Measurements from ENCODE around the gene MRTFA. TPM values are rescaled to one million over a fixed set of nuclear protein-coding genes. Genes with fewer than 3 reads are reported as not detected.

The MRTFA gene
- total RNA-seq, 1 donor, result 44.9 TPM

DNA sequence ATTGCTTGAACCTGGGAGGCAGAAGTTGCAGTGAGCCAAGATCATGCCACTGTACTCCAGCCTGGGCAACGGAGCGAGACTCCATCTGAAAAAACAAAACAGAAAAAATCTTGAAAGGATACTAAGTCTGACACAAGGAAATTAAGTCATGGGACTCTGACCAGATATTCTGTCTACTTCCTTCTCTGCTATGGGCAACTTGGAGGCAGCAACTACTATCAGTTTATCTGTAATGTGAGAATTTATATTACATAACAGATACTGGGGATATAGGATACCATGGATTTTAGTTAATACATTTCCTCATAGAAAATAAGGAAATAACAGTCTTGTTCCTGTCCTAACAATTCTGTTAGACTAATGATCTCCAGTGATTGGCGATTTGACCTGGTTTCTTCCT lies 267.7 kb downstream of the MRTFA start:
- no peak for DNase-seq (ENCODE audit: low read depth)
- no peak overlapping the region for H3K4me3 ChIP-seq (ENCODE audit: low read depth, low read length)
- no peak for TF ChIP-seq CTCF (IDR thresholded peaks at IDR 0.05; ENCODE audit: insufficient read depth, low read depth, low read length)

GRCh38 chr22:40368016-40368415 lies 268.5 kb downstream of the MRTFA start:
- H3K4me3 ChIP-seq (ENCODE audit: low read depth, low read length), result no peak overlapping the region
- no peak for DNase-seq (ENCODE audit: low read depth)
- no peak for TF ChIP-seq CTCF (IDR thresholded peaks at IDR 0.05; ENCODE audit: insufficient read depth, low read depth, low read length)

DNA sequence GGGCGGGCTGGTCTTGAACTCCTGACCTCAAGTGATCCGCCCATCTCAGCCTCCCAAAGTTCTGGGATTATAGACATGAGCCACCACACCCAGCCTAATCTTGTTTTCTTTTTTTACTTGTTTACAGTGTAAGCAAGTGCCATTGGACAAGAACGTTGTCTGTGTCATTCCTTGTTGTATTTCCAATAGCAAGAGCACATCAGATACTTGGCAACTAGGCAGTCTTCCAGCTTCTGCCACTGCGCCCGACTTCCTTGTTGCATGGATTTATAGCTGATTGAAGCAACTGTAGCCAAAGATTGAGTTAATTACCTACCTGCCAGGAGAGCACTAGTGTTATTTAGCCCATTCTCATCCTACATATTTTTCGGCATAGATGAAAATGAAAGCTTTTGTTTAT lies 269.2 kb downstream of the MRTFA start:
- TF ChIP-seq CTCF (IDR thresholded peaks at IDR 0.05; ENCODE audit: insufficient read depth, low read depth, low read length), result no peak
- DNase-seq (ENCODE audit: low read depth), result peak; percentile 29
- H3K4me3 ChIP-seq (ENCODE audit: low read depth, low read length), result no peak overlapping the region

GRCh38 chr22:40366068-40366467 lies 270.5 kb downstream of the MRTFA start:
- H3K4me3 ChIP-seq (ENCODE audit: low read depth, low read length), result no peak overlapping the region
- TF ChIP-seq CTCF (IDR thresholded peaks at IDR 0.05; ENCODE audit: insufficient read depth, low read depth, low read length), result no peak
- no peak for DNase-seq (ENCODE audit: low read depth)

DNA sequence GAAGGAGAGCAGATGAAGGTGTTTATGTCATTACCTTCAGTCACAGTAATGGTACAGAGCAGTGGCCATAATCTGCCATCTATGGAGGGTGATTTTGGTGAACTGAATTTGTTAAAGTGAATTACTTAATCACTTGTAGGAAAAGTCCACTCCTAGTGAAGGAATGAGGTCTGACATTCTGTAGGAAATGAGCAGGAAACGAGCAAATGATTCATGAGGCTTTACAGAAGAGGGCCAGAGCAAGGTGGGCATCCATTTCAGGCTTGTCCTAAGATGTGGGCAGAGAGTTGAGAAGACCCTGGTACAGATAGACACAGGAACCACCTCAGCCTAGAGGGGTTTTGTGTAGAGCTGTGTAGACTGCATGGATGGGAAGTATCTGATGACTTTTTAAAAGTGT lies 272.1 kb downstream of the MRTFA start:
- no peak for TF ChIP-seq CTCF (IDR thresholded peaks at IDR 0.05; ENCODE audit: insufficient read depth, low read depth, low read length)
- no peak overlapping the region for H3K4me3 ChIP-seq (ENCODE audit: low read depth, low read length)
- no peak for DNase-seq (ENCODE audit: low read depth)

GRCh38 chr22:40363059-40363458 lies 273.5 kb downstream of the MRTFA start:
- DNase-seq (ENCODE audit: low read depth), result peak; percentile 44
- TF ChIP-seq CTCF (IDR thresholded peaks at IDR 0.05; ENCODE audit: insufficient read depth, low read depth, low read length), result no peak
- no peak overlapping the region for H3K4me3 ChIP-seq (ENCODE audit: low read depth, low read length)

DNA sequence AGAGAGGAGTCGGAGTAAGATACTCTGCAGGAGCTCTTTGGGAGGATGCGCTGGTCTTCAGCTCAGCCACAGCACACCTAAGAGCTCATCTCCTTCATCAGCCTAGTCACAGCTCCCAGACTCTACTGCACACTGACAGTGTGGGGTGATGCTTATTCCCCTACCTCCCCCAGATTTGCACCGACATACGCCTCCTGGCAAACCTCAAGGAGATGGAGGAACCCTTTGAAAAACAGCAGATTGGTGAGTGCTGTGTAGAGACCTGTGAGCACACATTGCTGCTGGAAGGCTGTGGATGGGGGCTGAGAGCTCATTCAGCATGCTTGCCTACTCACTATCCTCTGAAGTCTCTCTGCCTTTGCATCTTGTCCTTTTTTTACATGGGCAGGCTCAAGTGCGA lies 275.4 kb downstream of the MRTFA start:
- TF ChIP-seq CTCF (IDR thresholded peaks at IDR 0.05; ENCODE audit: insufficient read depth, low read depth, low read length), result no peak
- no peak overlapping the region for H3K4me3 ChIP-seq (ENCODE audit: low read depth, low read length)

More for the DNA sequence above, 275.4 kb downstream of the MRTFA start:
- DNase-seq (ENCODE audit: low read depth), result no peak

Measured in fibroblast of villous mesenchyme (primary cell).